Amygdala (tissue), 56 donors: ENCODE data around the gene QRICH1.

Experiments used
- DNase-seq, 56 donors: peaks; one replicate each; lab custom pipeline; 2025; lab: John Stamatoyannopoulos, UW

QRICH1 gene

GRCh38 chr3:49120438-49121131 lies 26.7 kb upstream of the QRICH1 start, which contains the start of gene USP19:
Gene USP19 (minus strand): TSS chr3:49120823. CDS start chr3:49119145, 1,678 bp downstream.
- DNase-seq = peak; percentile 41 to 97 (median 90)

GRCh38 chr3:49120096-49120437 lies 26.2 kb upstream of the QRICH1 start:
- no peak for DNase-seq

- no peak for DNase-seq
These were observed 25.6 kb upstream of the QRICH1 start for GRCh38 chr3:49119439-49119838.

- DNase-seq = peak in 7 of 56 donors; percentile 5 to 26 (median 10)
These were observed 25.2 kb upstream of the QRICH1 start for GRCh38 chr3:49119036-49119435.

- no peak for DNase-seq
These were observed 18.4 kb upstream of the QRICH1 start for GRCh38 chr3:49112262-49112661.

GRCh38 chr3:49111347-49111746 lies 17.5 kb upstream of the QRICH1 start:
- no peak for DNase-seq

- DNase-seq = no peak
These were observed 16.9 kb upstream of the QRICH1 start for GRCh38 chr3:49110780-49111179.

GRCh38 chr3:49108346-49108745 lies 14.5 kb upstream of the QRICH1 start:
- DNase-seq = no peak

- peak; percentile 42 to 97 (median 90) for DNase-seq
These were observed 10.8 kb upstream of the QRICH1 start, which contains the start of gene QARS1 for GRCh38 chr3:49104427-49105291. Gene QARS1 (minus strand): TSS chr3:49104757. CDS start chr3:49104733, 24 bp downstream.

GRCh38 chr3:49104052-49104426 lies 10.2 kb upstream of the QRICH1 start:
- no peak for DNase-seq

GRCh38 chr3:49100046-49100615 lies 6.3 kb upstream of the QRICH1 start:
- no peak for DNase-seq

- DNase-seq = no peak
These were observed 5.2 kb upstream of the QRICH1 start for GRCh38 chr3:49098910-49099630.

GRCh38 chr3:49098429-49098828 lies 4.6 kb upstream of the QRICH1 start:
- no peak for DNase-seq

GRCh38 chr3:49092938-49093852 lies 676 bp downstream of the QRICH1 start:
- peak in 50 of 56 donors; percentile 27 to 85 (median 71) for DNase-seq

- no peak for DNase-seq
These were observed 12.4 kb downstream of the QRICH1 start for GRCh38 chr3:49081429-49081828.

- DNase-seq = no peak
These were observed 14.6 kb downstream of the QRICH1 start for GRCh38 chr3:49079270-49079669.

GRCh38 chr3:49076646-49077045 lies 17.2 kb downstream of the QRICH1 start:
- DNase-seq = no peak

GRCh38 chr3:49076116-49076515 lies 17.8 kb downstream of the QRICH1 start:
- no peak for DNase-seq

GRCh38 chr3:49058011-49058410 lies 35.9 kb downstream of the QRICH1 start:
- DNase-seq = no peak

- no peak for DNase-seq
These were observed 36.6 kb downstream of the QRICH1 start for GRCh38 chr3:49057268-49057667.
